ENCODE measurements around the gene CSNK1G3.

DNA sequence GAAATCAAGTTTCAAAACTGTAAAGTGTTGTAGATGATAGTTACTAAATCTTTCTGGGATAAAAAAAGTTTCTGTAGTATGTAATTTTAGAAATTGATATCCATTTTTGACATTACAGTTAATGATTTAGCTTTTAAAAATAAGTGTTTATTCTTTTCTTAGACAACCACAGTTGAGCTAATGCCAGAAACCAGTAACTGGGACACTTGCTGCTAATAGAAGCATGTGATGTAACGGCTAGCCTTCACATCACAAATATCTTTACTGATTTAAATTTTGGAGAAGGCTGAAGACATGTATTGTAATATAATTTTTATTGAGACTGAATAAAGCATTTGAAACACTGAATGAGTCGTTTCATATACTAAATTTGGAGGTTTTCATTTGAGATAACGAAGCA lies 18.8 kb downstream of the CSNK1G3 start:
- TF ChIP-seq, protein P1, sequence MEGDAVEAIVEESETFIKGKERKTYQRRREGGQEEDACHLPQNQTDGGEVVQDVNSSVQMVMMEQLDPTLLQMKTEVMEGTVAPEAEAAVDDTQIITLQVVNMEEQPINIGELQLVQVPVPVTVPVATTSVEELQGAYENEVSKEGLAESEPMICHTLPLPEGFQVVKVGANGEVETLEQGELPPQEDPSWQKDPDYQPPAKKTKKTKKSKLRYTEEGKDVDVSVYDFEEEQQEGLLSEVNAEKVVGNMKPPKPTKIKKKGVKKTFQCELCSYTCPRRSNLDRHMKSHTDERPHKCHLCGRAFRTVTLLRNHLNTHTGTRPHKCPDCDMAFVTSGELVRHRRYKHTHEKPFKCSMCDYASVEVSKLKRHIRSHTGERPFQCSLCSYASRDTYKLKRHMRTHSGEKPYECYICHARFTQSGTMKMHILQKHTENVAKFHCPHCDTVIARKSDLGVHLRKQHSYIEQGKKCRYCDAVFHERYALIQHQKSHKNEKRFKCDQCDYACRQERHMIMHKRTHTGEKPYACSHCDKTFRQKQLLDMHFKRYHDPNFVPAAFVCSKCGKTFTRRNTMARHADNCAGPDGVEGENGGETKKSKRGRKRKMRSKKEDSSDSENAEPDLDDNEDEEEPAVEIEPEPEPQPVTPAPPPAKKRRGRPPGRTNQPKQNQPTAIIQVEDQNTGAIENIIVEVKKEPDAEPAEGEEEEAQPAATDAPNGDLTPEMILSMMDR (IDR thresholded peaks at IDR 0.05): no peak
- no peak for TF ChIP-seq POLR2A (IDR thresholded peaks at IDR 0.05)
- TF ChIP-seq POLR2AphosphoS5 (IDR thresholded peaks at IDR 0.05): no peak

All from suprapubic skin (tissue), 4 donors.